Gastroesophageal sphincter (tissue), 3 donors: Measurements from ENCODE around the gene SLC25A21.

Source experiments
- EP300 ChIP-seq: sonication (generic); formaldehyde crosslinking; IDR thresholded peaks from one replicate; pipeline ENCODE4 v1.6.1; 2017; ENCODE audit warnings: antibody characterized with exemption, mild to moderate bottlenecking
- TF ChIP-seq, protein P1 (sequence below), 4 experiments: fragments of 200-600 bp in 2 of 4; fragments of 450-650 bp in 2 of 4; sonication (generic) in 1 of 4; IDR thresholded peaks; one replicate each; pipeline ENCODE4 v1.5.1; 2017 to 2019; ENCODE audit warnings: antibody characterized with exemption in 4 of 4, mild to moderate bottlenecking in 2 of 4, moderate library complexity in 2 of 4

DNA sequence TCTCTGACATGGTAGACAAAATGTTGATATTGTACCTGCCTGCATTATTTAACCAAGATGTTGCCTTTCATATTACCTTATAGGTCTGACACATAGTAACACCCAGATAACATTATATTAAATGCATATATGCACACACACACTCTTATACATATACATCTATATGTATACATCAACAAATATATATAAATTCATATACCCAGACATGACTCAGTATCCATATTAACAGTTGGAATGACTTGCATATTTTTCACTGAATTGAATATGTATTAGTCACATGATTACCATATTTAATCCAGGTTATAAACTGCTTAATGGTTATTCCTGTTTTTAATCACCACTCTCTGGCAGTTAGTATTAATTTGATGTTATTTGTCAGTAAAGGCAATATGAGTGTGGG lies 425.5 kb downstream of the SLC25A21 start:
- TF ChIP-seq, protein P1, sequence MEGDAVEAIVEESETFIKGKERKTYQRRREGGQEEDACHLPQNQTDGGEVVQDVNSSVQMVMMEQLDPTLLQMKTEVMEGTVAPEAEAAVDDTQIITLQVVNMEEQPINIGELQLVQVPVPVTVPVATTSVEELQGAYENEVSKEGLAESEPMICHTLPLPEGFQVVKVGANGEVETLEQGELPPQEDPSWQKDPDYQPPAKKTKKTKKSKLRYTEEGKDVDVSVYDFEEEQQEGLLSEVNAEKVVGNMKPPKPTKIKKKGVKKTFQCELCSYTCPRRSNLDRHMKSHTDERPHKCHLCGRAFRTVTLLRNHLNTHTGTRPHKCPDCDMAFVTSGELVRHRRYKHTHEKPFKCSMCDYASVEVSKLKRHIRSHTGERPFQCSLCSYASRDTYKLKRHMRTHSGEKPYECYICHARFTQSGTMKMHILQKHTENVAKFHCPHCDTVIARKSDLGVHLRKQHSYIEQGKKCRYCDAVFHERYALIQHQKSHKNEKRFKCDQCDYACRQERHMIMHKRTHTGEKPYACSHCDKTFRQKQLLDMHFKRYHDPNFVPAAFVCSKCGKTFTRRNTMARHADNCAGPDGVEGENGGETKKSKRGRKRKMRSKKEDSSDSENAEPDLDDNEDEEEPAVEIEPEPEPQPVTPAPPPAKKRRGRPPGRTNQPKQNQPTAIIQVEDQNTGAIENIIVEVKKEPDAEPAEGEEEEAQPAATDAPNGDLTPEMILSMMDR (IDR thresholded peaks at IDR 0.05): no peak
- TF ChIP-seq EP300: no peak
